Measurements from ENCODE around the gene TOMM70.

DNA sequence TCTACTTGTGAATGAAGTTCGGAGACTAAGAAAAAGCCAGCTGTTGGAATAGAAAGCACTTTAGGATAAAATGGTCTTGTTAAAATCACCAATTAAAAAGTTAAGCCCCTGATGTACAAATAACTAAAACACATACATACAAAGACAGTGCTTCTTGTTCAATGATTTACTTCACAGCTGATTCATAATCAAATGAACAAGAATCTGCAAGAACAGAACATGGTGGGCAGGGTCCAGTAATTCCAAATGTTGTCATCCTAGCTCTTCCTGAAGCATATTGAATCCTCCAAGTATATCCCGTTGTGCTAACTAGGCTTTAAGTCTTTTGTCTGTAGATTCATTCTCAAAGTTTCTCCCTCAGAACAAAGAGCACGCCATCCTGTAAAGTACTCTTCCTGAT is 41.9 kb downstream of the TOMM70 start:
- TF ChIP-seq, protein P1, sequence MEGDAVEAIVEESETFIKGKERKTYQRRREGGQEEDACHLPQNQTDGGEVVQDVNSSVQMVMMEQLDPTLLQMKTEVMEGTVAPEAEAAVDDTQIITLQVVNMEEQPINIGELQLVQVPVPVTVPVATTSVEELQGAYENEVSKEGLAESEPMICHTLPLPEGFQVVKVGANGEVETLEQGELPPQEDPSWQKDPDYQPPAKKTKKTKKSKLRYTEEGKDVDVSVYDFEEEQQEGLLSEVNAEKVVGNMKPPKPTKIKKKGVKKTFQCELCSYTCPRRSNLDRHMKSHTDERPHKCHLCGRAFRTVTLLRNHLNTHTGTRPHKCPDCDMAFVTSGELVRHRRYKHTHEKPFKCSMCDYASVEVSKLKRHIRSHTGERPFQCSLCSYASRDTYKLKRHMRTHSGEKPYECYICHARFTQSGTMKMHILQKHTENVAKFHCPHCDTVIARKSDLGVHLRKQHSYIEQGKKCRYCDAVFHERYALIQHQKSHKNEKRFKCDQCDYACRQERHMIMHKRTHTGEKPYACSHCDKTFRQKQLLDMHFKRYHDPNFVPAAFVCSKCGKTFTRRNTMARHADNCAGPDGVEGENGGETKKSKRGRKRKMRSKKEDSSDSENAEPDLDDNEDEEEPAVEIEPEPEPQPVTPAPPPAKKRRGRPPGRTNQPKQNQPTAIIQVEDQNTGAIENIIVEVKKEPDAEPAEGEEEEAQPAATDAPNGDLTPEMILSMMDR (IDR thresholded peaks at IDR 0.05) = no peak
- TF ChIP-seq EP300 (IDR thresholded peaks at IDR 0.05) (no peak), POLR2AphosphoS5 (IDR thresholded peaks at IDR 0.05) (no peak)
